ENCODE results near the gene MIA2.
"Not testable (repeated sequence)": the region's sequence is repeated elsewhere in the genome, so short reads cannot be mapped to it uniquely, and the experiment has no call there.

The MIA2 gene

DNA sequence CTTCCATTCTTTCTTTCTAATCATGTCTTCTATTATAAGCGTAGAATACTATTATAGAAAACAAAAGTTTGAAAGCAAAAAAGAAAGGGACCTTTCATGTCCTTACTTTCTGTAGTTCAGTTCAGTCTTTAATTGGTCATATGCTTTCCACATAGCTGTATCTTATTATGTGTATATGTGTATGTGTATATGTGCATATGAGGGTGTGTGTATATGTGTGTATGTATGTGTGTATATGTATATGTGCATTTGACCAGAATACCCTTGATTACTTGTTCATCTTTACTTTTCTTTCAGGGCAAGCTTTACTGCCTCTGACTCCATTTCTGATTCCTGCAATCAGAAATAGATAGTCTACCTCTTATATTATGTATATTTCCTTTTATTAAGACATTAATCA is 109.9 kb downstream of the MIA2 start:
- no peak for DNase-seq

DNA sequence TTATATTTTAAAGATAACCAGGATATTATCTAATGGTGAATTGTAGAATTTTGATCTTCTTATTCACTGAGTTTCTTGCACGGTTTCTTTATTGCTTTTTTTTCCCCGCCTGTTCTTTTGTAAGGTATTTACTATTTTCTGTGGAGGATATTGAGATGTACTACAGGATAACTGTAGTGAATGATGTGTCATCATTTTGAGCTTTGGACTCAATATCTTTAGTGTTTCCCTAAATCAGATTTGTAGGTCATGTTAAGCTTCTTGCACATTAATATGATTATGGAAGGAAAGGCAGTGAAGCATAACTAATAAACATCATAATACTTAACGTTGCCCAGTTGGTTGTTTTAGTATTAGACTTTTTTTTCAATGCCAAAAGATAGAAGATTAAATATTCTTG is 117.2 kb downstream of the MIA2 start:
- DNase-seq: no peak

DNA sequence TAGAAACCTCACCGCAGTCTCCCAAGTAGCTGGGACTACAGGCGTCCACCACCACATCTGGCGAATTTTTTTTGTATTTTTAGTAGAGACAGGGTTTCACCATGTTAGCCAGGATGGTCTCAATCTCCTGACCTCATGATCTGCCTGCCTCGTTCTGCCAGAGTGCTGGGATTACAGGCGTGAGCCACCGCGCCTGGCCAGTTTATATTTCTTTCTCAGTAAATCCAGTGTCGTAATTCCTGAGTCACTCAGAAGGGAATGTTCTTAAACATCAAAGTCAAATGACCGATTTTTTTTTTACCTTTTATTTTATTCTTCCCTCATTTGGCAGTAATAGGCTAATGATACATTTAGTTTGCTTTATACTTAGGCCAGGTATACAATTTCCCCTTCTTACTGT is 118.0 kb downstream of the MIA2 start:
- no peak for DNase-seq

DNA sequence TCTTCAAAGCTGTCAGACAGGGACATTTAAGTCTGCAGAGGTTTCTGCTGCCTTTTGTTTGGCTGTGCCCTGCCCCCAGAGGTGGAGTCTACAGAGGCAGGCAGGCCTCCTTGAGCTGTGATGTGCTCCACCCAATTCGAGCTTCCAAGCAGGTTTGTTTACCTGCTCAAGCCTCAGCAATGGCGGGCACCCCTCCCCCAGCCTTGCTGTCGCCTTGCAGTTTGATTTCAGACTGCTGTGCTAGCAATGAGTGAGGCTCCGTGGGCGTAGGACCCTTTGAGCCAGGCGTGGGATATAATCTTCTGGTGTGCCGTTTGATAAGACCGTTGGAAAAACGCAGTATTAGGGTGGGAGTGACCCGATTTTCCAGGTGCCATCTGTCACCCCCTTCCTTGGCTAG is 125.4 kb downstream of the MIA2 start:
- DNase-seq: not testable (repeated sequence)

DNA sequence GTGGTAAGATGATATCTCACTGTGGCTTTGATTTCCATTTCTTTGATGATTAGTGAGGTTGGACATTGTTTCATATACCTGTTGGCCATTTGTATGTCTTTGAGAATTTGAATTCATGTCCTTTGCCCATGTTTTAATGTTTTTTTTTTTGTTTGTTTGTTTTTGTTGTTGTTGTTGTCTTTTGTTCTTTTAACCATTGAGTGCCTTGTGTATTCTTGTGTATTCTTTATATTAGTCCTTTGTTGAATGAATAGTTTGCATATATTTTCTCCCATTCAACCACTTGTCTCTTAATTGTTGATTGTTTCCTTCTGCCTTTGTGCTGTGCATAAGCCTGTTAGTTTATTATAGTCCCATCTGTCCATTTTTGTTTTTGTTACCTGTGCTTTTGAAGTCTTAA is 126.6 kb downstream of the MIA2 start:
- no peak for DNase-seq

DNA sequence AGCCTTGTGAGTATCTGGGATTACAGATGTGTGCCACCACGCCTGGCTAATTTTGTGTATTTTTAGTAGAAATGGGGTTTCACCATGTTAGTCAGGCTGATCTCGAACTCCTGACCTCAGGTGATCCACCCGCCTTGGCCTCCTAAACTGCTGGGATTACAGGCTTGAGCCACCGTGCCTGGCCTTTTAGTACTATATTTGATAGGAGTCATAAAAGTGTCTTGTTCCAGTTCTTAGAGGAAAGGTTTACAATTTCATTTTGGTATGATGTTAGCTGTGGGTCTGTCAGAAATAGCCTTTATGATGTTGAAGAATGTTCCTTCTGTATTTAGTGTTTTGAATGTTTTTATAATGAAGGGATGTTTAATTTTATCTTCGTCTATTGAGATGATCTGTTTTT is 127.8 kb downstream of the MIA2 start:
- DNase-seq: not testable (repeated sequence)

DNA sequence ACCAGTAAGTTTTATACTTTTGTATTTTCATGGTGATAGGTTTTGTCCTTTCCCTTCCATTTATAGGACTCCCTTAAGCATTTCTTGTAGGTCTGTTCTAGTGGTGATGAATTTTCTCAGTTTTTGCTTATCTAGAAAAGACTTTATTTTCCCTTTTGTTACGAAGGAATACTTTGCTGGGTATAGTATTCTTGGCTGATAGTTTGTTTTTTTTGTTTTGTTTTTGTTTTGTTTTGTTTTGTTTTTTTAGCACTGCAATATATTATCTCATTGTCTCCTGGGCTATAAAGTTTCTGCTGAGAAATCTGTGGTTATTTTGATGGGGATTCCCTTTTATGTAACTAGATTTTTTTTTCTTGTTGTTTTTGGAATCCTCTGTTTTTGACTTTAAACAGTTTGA is 130.8 kb downstream of the MIA2 start:
- no peak for DNase-seq

DNA sequence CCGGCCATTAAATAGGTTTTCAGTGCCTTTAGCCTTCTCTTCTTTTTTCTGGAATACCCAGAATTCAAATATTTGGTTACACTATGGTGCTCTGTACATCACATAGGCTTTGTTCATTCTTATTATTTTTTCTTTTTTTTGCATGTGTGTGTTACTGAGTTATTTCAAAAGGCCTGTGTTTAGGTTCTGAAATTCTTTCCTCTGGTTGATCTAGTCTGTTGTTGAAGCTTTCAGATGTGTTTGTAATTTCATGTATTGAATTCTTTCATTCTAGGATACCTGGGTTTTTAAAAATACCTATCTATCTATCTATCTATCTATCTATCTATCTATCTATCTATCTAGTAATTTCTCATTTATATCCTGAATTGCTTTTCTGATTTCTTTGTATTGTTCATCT is 131.6 kb downstream of the MIA2 start:
- no peak for DNase-seq

DNA sequence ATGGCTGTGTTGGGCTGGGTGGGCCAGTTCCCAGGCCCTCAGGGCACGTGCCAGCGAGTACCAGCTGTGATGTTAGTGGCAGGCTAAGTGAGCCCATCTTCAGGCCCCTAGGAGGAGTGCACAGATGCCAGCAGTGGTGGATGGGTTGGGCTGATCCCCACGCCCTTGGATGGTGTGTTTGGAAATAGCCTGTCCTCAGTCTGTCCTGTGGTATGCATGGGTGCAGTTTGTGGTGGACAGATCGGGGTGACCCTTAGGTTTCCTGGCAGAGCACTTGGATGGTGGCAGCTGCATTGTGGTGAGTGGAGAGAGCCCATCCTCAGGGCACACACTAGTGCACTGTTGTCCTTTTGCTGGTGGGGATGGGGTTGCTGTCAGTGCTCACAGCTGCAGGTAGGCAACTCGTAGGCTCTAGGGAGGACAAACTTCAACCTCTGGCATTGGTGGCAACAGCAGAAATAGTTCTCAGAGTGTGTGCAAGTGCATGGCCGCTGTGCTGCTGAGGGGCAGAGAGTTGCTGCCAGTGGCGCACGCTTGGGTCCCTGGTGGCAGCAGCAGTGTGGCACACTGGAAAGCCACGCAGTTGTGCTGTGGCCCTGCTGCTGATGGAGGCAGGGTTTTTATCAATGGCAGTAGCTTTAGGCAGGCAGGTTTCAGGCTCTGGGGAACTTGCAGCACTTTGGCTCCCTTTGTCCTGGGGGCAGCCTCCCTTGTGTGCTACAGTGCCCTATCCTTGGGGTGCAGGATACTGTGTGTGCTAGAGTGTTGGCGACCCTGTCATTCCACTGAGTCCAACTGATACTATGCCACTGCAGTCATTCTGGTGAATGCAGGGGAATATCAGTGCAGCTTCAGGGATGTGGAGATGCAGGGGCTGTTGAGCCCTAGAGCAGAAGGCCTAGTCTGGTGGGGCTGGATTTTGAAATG is 133.0 kb downstream of the MIA2 start:
- DNase-seq: no peak

DNA sequence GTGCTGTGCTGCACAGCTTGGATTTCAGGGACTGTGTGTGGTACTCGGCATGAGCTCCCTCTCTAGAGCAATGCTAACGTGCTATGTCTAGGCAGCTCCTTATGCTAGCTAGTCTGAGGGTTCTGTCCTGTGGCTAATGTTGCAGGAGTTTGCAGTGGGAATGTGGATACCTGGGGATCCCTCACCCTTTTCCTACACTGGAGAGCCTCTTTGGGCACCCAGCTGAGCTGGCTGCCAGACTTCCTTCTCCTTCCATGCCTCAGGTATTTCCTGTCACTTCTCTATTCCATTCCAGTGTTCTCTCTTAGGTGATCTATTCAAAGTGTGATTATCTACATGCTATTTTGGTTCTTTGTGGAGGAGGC is 133.7 kb downstream of the MIA2 start:
- no peak for DNase-seq

DNA sequence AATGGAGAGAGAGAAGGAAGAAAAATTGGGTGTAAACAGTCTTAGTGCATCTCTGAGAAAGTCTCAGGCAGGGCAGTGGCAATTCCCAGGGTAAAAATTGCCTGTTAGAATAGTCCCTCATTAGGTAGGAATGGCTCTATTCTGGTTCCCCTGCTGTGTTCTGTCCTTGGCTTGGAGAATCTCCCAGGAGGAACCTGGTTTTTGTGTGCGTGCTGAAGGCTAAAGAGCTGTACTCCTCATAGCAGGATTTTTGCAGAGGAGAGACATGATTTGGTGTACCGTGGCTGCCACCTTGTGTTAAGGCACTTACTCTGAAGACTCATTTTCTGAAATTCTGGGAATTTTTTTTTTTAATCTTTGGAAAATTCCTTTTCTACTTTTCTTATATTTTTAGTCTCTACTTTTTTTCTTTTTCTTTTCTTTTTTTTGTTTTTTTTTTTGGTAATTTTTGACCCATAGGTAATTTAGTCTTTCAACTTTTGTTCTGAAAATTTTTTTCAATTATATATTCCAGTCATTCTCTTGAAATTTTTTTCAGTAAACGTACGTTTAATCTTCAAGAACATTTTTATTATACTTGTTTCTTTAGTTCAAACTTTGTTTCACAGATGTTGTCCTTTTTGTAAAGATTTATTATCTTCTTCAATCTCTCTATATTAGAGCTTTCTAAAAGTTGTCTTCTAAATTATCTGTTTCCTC is 134.7 kb downstream of the MIA2 start:
- peak; percentile 78 for DNase-seq

DNA sequence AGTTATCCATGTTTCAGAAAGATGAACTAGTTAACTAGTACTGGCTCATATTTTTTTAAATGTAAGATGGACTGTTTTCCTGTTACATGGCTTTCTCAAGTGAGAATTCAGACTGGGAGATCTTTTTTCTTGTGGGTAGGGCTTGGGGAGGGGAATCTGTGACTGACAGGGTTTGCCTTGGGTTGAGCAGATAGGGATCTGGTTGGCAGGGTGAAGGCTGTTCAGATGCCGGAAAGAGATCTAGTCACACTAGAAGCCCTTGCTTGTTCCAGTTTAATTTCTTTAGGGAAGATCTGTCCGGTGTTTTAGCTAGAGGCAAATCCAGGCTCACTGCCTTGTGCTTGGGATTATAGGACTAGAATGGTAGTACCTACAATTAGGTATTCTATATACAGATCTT is 135.3 kb downstream of the MIA2 start:
- DNase-seq: no peak

DNA sequence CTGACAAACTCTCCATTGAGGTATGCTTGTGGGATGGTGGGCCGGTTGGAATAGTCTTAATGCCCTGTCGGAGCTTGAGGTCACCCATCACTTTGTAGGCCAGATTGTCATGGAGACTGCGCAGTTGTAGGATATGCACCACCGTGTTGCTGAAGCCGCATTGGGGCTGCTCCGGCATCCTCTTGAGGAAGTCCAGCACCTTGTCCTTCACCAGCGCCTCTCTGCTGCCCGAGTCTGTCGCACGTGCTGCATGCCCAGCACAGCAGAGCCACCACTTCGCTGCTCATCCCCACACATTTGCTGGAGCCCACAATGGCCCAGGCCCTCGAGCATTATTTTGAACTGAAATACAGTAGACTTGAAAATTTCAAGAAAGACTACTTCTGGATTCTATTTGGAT is 136.7 kb downstream of the MIA2 start:
- no peak for DNase-seq

DNA sequence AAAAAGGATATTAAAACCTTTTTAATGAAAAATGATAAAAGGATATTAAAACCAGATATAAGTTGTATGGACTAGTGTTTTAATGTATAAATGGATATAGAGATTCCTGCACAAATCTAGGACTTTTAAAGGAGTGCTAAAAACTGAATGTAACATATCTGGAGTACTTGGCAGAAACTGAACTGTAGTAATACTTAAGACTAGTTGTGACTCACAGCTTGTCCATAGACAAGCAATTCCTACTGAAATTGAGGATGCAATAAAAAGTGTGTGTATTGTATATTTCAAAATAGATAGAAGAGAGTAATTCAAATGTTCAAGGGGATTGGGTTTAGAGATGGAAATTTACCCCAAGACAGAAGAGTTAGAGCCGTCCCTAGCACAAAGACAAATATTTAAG is 138.9 kb downstream of the MIA2 start:
- DNase-seq: peak; percentile 13

DNA sequence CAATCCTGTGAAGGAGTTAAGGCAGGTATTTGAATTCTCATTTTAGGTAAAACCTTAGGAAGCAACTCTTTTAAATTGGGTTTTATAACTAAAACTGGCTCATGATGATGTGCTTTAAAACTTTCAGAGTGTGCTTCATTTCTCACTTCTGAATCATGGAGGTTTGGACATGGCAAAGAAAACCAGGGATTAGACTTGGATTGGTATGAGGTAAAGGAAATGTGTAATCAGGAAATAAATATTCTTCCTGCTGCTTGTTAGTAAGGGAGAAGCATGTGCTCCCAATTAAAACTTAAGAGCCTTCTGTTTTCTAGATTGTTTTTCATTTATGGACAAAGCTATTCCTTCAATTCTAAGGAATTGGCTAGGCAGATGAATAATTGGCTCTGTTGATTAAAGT is 141.1 kb downstream of the MIA2 start:
- peak; percentile 71 for DNase-seq

DNA sequence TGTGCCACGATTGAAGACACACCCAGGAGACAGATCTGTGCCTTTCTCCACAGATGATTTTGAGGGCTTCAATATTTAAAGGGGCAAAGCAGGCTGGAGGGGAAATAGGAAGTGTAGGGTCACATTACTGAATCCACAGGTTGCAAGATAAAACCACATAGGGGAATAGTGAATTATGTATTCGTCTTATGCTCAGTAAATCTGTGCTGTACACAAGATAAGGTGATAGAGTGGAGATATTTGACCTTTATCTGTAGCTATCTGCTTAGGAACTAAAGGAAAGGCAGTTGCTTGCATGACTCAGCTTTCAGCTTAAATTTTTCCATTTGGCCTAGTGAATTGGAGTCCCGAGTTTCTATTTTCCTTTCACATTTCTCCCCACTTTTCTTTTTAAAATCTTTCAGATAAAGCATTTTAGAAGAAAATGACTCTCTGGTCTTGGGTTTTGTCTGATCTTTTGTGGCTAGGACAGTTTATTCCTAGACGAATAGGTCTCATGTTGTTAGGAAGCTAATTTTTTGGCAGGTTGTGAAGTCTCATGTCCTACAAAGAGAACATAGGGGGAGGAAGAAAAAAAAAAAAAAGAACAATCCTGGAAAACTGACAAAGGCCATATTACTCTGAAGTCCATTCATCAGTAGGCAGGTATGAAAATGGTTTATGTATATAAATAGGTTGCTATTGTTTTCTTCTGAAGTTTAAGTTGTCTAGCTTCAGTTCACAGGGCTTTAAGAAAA is 143.1 kb downstream of the MIA2 start:
- peak; percentile 14 for DNase-seq

DNA sequence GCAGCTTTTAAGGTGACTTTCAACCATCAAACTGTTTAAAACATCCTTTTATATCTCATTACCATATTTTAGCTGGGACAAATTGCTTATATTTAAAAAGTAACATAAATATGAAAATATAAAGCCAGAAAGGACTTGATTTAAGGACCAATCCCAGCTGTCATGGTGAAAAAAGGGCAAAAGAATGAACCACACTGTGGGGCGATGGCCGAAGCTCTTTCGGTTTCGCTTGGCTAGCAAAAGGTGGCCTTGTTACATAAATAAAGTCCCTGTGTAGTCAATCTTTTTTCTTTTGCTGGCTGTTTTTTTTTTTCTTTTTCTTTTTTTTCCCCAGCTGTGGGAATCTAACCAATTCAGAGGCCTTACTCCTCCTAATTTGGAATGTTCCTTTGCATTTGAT is 147.7 kb downstream of the MIA2 start:
- DNase-seq: no peak

DNA sequence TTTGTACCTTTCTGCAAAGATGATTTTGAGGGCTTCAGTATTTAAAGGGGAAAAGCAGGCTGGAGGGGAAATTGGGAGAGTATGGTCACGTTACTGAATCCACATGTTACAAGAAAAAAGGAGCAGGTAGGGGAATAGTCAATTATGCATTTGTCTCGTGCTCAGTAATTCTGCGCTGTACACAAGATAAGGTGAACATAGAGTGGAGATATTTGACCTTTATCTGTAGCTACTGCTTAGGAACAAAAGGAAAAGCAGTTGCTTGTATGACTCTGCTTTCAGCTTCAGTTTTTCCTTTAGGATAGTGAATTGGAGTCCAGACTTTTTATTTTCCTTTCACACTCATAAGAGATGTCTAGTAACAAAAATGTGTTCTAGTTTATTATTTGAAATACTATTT is 148.7 kb downstream of the MIA2 start:
- no peak for DNase-seq

DNA sequence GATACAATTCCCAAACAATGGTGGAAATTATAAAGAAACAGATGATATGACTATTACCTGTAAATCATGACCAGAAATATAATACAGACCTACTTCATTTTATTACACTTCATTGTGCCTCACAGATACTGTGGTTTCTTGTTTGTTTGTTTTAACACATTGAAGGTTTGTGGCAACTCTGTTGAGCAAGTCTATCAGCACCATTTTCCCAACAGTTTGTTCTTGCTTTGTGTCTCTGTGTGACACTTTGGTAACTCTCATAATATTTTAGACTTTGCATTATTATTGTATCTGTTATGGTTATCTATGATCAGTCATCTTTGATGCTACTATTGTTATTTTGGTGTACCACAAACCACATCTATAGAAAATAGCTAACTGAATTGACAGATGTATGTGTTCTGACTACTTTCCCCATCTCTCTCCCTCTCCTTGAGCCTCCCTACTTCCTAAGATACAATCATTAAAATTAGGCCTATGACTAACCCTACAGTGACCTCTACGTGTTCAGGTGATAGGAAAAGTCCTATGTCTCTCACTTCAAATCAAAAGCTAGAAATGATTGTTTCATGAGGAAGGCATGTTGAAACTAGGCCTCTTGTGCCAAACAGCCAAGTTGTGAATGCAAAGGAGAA is 149.4 kb downstream of the MIA2 start:
- DNase-seq: no peak

DNA sequence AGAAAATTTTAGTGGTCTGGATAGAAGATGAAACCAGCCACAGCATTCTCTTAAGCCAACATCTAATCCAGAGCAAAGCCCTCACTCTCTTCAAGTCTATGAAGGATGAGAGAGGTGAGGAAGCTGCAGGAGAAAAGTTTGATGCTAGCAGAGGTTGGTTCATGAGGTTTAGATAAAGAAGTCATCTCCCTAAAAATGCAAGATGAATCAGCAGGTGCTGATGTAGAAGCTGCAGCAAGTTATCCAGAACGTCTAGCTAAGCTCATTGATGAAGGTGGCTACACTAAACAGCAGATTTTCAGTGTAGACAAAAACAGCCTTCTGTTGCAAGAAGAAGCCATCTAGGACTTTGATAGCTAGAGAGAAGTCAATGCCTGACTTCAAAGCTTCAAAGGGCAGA is 150.0 kb downstream of the MIA2 start:
- DNase-seq: no peak

DNA sequence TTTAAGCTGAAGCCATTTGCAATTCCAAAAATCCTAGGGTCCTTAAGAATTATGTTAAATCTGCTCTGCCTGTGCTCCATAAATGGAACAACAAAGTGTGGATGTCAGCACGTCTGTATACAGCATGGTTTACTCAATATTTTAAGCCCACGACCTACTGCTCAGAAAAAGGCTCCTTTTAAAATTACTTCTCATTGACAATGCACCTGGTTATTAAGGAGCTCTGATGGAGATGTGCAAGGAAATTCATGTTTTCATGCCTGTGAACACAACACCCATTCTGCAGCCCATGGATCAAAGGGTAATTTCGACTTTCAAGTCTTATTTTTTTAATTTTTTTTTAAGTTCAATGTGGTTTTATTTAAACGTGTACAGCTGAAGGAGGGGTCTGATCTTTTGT is 150.5 kb downstream of the MIA2 start:
- DNase-seq: no peak

DNA sequence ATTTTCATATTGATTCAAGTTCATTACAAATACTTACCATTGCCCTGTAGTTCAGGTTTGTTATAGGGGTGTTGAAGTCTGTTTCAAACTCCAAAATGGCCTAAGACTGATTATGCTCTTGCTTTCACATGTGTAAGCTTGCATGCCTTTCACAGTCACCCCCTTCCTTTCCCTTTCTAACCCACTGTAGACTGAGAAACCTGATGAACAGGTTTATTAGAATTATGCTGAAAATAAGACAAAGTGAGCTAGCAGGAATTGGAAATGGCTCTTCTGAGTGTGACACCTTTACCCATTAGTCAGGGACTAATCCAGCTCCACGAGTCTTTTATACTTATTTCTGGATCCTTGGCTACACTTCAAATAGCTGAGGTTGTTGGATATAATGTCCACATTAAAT is 159.6 kb downstream of the MIA2 start:
- DNase-seq: no peak
